WTC11 (cell line): ENCODE data around the gene WDR5B. TPM values are rescaled to one million over a fixed set of nuclear protein-coding genes. Genes with fewer than 3 reads are reported as not detected.

Experiments used
- ATAC-seq: fragments of 200-7000 bp; cut with Tn5 transposase; 2 replicates; pipeline ENCODE4 v1.10.0; 2021; ENCODE audit warnings: mild to moderate bottlenecking, moderate library complexity
- CTCF ChIA-PET: fragments of 300-600 bp; sonication (Branson Sonifier 250); formaldehyde crosslinking; loops from one replicate; lab custom pipeline; 2021; ENCODE audit warnings: antibody characterized with exemption; lab: Charles Lee
- POLR2A ChIA-PET: fragments of 350-600 bp; sonication (Branson Sonifier 250); formaldehyde crosslinking; loops from one replicate; lab custom pipeline; 2021; ENCODE audit warnings: antibody characterized with exemption; lab: Charles Lee
- DNase-seq: peaks from one replicate; pipeline ENCODE4 v3.0.0; 2021; ENCODE audit warnings: low spot score
- H3K27ac Mint-ChIP-seq: 2 replicates; pipeline ENCODE4 v1.8.0; 2021; ENCODE audit warnings: mixed read lengths
- H3K27me3 Mint-ChIP-seq: 2 replicates; pipeline ENCODE4 v1.8.0; 2021; ENCODE audit warnings: low read depth, mild to moderate bottlenecking, moderate library complexity, mixed read lengths
- H3K36me3 Mint-ChIP-seq: 2 replicates; pipeline ENCODE4 v1.8.0; 2021; ENCODE audit warnings: mixed read lengths
- H3K4me1 Mint-ChIP-seq: 2 replicates; pipeline ENCODE4 v1.8.0; 2022; ENCODE audit warnings: mixed read lengths
- H3K4me3 Mint-ChIP-seq: 2 replicates; pipeline ENCODE4 v1.8.0; 2021; ENCODE audit warnings: mild to moderate bottlenecking, moderate library complexity, mixed read lengths
- H3K9me3 Mint-ChIP-seq: 2 replicates; pipeline ENCODE4 v1.8.0; 2021; ENCODE audit warnings: mixed read lengths
- ATF1 ChIP-seq: sonication (generic); formaldehyde crosslinking; IDR thresholded peaks from 2 replicates; pipeline ENCODE4 v1.8.1; 2023; ENCODE audit warnings: mild to moderate bottlenecking, moderate library complexity, missing genetic modification reagents
- E2F5 ChIP-seq: sonication (generic); formaldehyde crosslinking; IDR thresholded peaks from 2 replicates; pipeline ENCODE4 v1.8.1; 2022; ENCODE audit warnings: mild to moderate bottlenecking, moderate library complexity, missing genetic modification reagents
- ERG ChIP-seq: fragments of 250-450 bp; sonication (Bioruptor Pico); IDR thresholded peaks from 2 replicates; pipeline ENCODE4 v1.8.0; 2021; ENCODE audit warnings: mild to moderate bottlenecking
- FOXP1 ChIP-seq: sonication (generic); formaldehyde crosslinking; IDR thresholded peaks from 2 replicates; pipeline ENCODE4 v1.8.0; 2022; ENCODE audit warnings: missing genetic modification reagents, mild to moderate bottlenecking, moderate library complexity, borderline replicate concordance
- FOXP4 ChIP-seq: sonication (generic); formaldehyde crosslinking; IDR thresholded peaks from 2 replicates; pipeline ENCODE4 v1.8.0; 2022; ENCODE audit warnings: mild to moderate bottlenecking, missing genetic modification reagents
- GTF2I ChIP-seq: fragments of 250-450 bp; sonication (Bioruptor Pico); conservative IDR thresholded peaks from 2 replicates; pipeline ENCODE4 v1.4.0; 2021; ENCODE audit warnings: mild to moderate bottlenecking
- IRF2 ChIP-seq: sonication (generic); formaldehyde crosslinking; IDR thresholded peaks from 2 replicates; pipeline ENCODE4 v1.8.0; 2022; ENCODE audit warnings: low read depth, missing genetic modification reagents, borderline replicate concordance
- JAZF1 ChIP-seq: fragments of 250-450 bp; sonication (Bioruptor Pico); IDR thresholded peaks from 2 replicates; pipeline ENCODE4 v1.9.0; 2021; ENCODE audit warnings: moderate library complexity, mild to moderate bottlenecking, inconsistent platforms
- MLX ChIP-seq: sonication (generic); formaldehyde crosslinking; IDR thresholded peaks from 2 replicates; pipeline ENCODE4 v1.8.1; 2023; ENCODE audit warnings: mild to moderate bottlenecking, missing genetic modification reagents, moderate library complexity
- NFE2L1 ChIP-seq: sonication (generic); formaldehyde crosslinking; IDR thresholded peaks from 2 replicates; pipeline ENCODE4 v1.8.1; 2023; ENCODE audit warnings: missing genetic modification reagents
- NR1H2 ChIP-seq: sonication (generic); formaldehyde crosslinking; IDR thresholded peaks from 2 replicates; pipeline ENCODE4 v1.9.0; 2021; ENCODE audit warnings: mild to moderate bottlenecking, moderate library complexity, missing genetic modification reagents
- NR2C2 ChIP-seq: sonication (generic); formaldehyde crosslinking; IDR thresholded peaks from 2 replicates; pipeline ENCODE4 v1.8.0; 2022; ENCODE audit warnings: mild to moderate bottlenecking, missing genetic modification reagents
- SMAD4 ChIP-seq: sonication (generic); formaldehyde crosslinking; IDR thresholded peaks from 2 replicates; pipeline ENCODE4 v1.8.0; 2022; ENCODE audit warnings: mild to moderate bottlenecking, missing genetic modification reagents
- SOX15 ChIP-seq: fragments of 250-450 bp; sonication (Bioruptor Pico); IDR thresholded peaks from 2 replicates; pipeline ENCODE4 v1.9.0; 2021; ENCODE audit warnings: mild to moderate bottlenecking
- STAT6 ChIP-seq: sonication (generic); formaldehyde crosslinking; conservative IDR thresholded peaks from 2 replicates; pipeline ENCODE4 v1.8.1; 2023; ENCODE audit warnings: mild to moderate bottlenecking, low read depth, missing genetic modification reagents, moderate library complexity
- TP53 ChIP-seq: sonication (generic); formaldehyde crosslinking; IDR thresholded peaks from 2 replicates; pipeline ENCODE4 v1.8.1; 2023; ENCODE audit warnings: mild to moderate bottlenecking, missing genetic modification reagents
- ZNF121 ChIP-seq: sonication (generic); formaldehyde crosslinking; IDR thresholded peaks from 2 replicates; pipeline ENCODE4 v1.8.0; 2023; ENCODE audit warnings: missing genetic modification reagents
- ZNF263 ChIP-seq: sonication (generic); formaldehyde crosslinking; IDR thresholded peaks from 2 replicates; pipeline ENCODE4 v1.8.1; 2022; ENCODE audit warnings: low read depth, mild to moderate bottlenecking, moderate library complexity, missing genetic modification reagents
- ZNF281 ChIP-seq: sonication (generic); formaldehyde crosslinking; IDR thresholded peaks from 2 replicates; pipeline ENCODE4 v1.8.0; 2023; ENCODE audit warnings: mild to moderate bottlenecking, missing genetic modification reagents
- ZNF512 ChIP-seq: sonication (generic); formaldehyde crosslinking; IDR thresholded peaks from 2 replicates; pipeline ENCODE4 v1.8.1; 2022; ENCODE audit warnings: missing genetic modification reagents, borderline replicate concordance
- ZNF532 ChIP-seq: fragments of 250-450 bp; sonication (Bioruptor Pico); IDR thresholded peaks from 2 replicates; pipeline ENCODE4 v1.9.0; 2021; ENCODE audit warnings: mild to moderate bottlenecking, borderline replicate concordance
- total RNA-seq: library from RNA; stranded (reverse); gene quantifications from 3 replicates; pipeline ENCODE4 v1.2.3, GENCODE V29; 2021

Gene WDR5B
- total RNA-seq, 1 experiment from 2014 or later, result 2.8 TPM

- TF ChIP-seq FOXP4 (no peak), GTF2I (no peak), ZNF121 (no peak), TP53 (CRISPR knock-in tag) (no peak), IRF2 (CRISPR knock-in tag) (no peak), ZNF512 (CRISPR knock-in tag) (no peak), NFE2L1 (CRISPR knock-in tag) (no peak)
Measured at GRCh38 chr3:122410111-122410510, 5.8 kb downstream of the WDR5B start (continued).

- POLR2A ChIA-PET, result no interaction called here
- no peak overlapping the region for H3K27ac Mint-ChIP-seq
- CTCF ChIA-PET, result no interaction called here
- peaks cover 42% of the 10 kb centered on the region for H3K36me3 Mint-ChIP-seq
- ATAC-seq (no peak), DNase-seq (no peak)
- H3K27me3 Mint-ChIP-seq, result no peaks in the 10 kb centered on the region
- H3K4me1 Mint-ChIP-seq, result no peaks in the 10 kb centered on the region; the same call in 1 of the 2 replicates
- no peak overlapping the region for H3K4me3 Mint-ChIP-seq
- H3K9me3 Mint-ChIP-seq, result no peaks in the 10 kb centered on the region
- TF ChIP-seq ATF1 (CRISPR knock-in tag), result no peak
- no peak for TF ChIP-seq SMAD4 (CRISPR knock-in tag)
- TF ChIP-seq FOXP1, result no peak
- no peak for TF ChIP-seq MLX (CRISPR knock-in tag)
- TF ChIP-seq ZNF281, result no peak
- TF ChIP-seq E2F5 (CRISPR knock-in tag), result no peak
- TF ChIP-seq JAZF1 (CRISPR knock-in tag), result no peak
- TF ChIP-seq NR1H2 (CRISPR knock-in tag), result no peak
- no peak for TF ChIP-seq NR2C2 (CRISPR knock-in tag)
- TF ChIP-seq ZNF263 (CRISPR knock-in tag), result no peak
- TF ChIP-seq ERG, result no peak
- TF ChIP-seq SOX15 (CRISPR knock-in tag), result no peak
- TF ChIP-seq STAT6 (CRISPR knock-in tag), result no peak
- no peak for TF ChIP-seq ZNF532 (CRISPR knock-in tag)
Measured at GRCh38 chr3:122409446-122409845, 6.4 kb downstream of the WDR5B start.
